K562 (cell line): Measurements from ENCODE around the gene PRDX1. TPM values are rescaled to one million over a fixed set of nuclear protein-coding genes. Genes with fewer than 3 reads are reported as not detected.
A peak's percentile ranks its signal among the peaks of the same experiment; 100 is the strongest.

Experiments used
- ESRRA ChIP-seq: fragments of 450-650 bp; IDR thresholded peaks from 2 replicates; pipeline ENCODE4 v1.6.1; 2014; ENCODE audit warnings: low read depth, mild to moderate bottlenecking, moderate library complexity, borderline replicate concordance
- ETV1 ChIP-seq: fragments of 450-650 bp; conservative IDR thresholded peaks from 2 replicates; pipeline ENCODE4 v1.6.1; 2016; ENCODE audit warnings: missing genetic modification characterization, control low read depth, low read depth, missing compliant biosample characterization
- GABPB2 ChIP-seq: fragments of 250-450 bp; sonication (Bioruptor Pico); conservative IDR thresholded peaks from 2 replicates; pipeline ENCODE4 v1.5.1; 2021; ENCODE audit warnings: mild to moderate bottlenecking
- POLR3A ChIP-seq: IDR thresholded peaks from 2 replicates; pipeline ENCODE4 v1.6.1; 2011; ENCODE audit warnings: borderline replicate concordance, mild to moderate bottlenecking, moderate library complexity; ENCODE audit not compliant: insufficient read length, insufficient read depth; ENCODE audit errors: extremely low read depth
- RBBP5 ChIP-seq: fragments of 200-600 bp; sonication (generic); IDR thresholded peaks from 2 replicates; pipeline ENCODE4 v1.6.1; 2012; ENCODE audit warnings: borderline replicate concordance, mild to moderate bottlenecking, low read length, control low read depth, inconsistent platforms; ENCODE audit not compliant: insufficient read depth, poor library complexity, severe bottlenecking
- SMAD1 ChIP-seq: fragments of 150-350 bp; IDR thresholded peaks from 2 replicates; pipeline ENCODE4 v1.6.1; 2014; ENCODE audit warnings: low read length, low read depth; ENCODE audit not compliant: partially characterized antibody
- ZNF134 ChIP-seq: fragments of 250-450 bp; sonication (Bioruptor Pico); conservative IDR thresholded peaks from 2 replicates; pipeline ENCODE4 v1.4.0; 2020
- ZNF140 ChIP-seq: fragments of 250-450 bp; sonication (Bioruptor Pico); IDR thresholded peaks from 2 replicates; pipeline ENCODE4 v1.8.0; 2021; ENCODE audit warnings: moderate library complexity, mild to moderate bottlenecking, inconsistent platforms
- ZNF165 ChIP-seq: fragments of 250-450 bp; sonication (Bioruptor Pico); IDR thresholded peaks from 2 replicates; pipeline ENCODE4 v1.4.0; 2020; ENCODE audit warnings: borderline replicate concordance
- polyA plus RNA-seq, 8 experiments: library from polyadenylated mRNA; depleted of rRNA in 4 of 8; stranded (reverse) in 5 of 8; unstranded in 3 of 8; fragments of >200 nt; fragmentation: Nextera tagmentation in 2 of 8; fragmentation: Illumina TruSeq in 1 of 8; extraction: Ambion mirVana in 2 of 8; extraction: Trizol in 1 of 8; gene quantifications; 2 replicates each; pipeline versions ENCODE4 v1.2.1 to v1.2.3, GENCODE V29; 2011 to 2014; ENCODE audit warnings: inconsistent platforms in 1 of 8, missing spikeins in 1 of 8
- total RNA-seq, 7 experiments: library from RNA; depleted of rRNA in 6 of 7; stranded (reverse); fragments of >200 nt in 6 of 7; fragmentation: Illumina TruSeq in 2 of 7; extraction: Trizol in 2 of 7; gene quantifications; 2 replicates each; pipeline versions ENCODE4 v1.2.1 to v1.2.3, GENCODE V29; 2011 to 2021; ENCODE audit warnings: low replicate concordance in 1 of 7
- TF ChIP-seq, protein P1 (sequence below): fragments of 250-450 bp; sonication (Bioruptor Pico); IDR thresholded peaks from 2 replicates; pipeline ENCODE4 v1.5.0; 2021
- TF ChIP-seq, protein P2 (sequence below): fragments of 450-650 bp; formaldehyde crosslinking; IDR thresholded peaks from 2 replicates; pipeline ENCODE4 v1.4.0; 2020; ENCODE audit warnings: mild to moderate bottlenecking, moderate library complexity
- TF ChIP-seq, protein P3 (sequence below), 2 experiments: fragments of 450-650 bp; formaldehyde crosslinking in 1 of 2; IDR thresholded peaks; 2 replicates each; pipeline versions ENCODE4 v1.4.0 to v1.6.1; 2014 to 2020; ENCODE audit warnings: mild to moderate bottlenecking in 2 of 2, borderline replicate concordance in 1 of 2, low read depth in 1 of 2
- TF ChIP-seq, protein P4 (sequence below): fragments of 250-450 bp; sonication (Bioruptor Pico); IDR thresholded peaks from 2 replicates; pipeline ENCODE4 v1.4.0; 2020; ENCODE audit warnings: mild to moderate bottlenecking, moderate library complexity

Gene PRDX1
- total and polyA plus RNA-seq, 9 of the 15 experiments (the other 6 are each of a cell fraction or from before 2014, with no cell fraction given) = 748 to 2,388 (median 1,045) TPM

DNA sequence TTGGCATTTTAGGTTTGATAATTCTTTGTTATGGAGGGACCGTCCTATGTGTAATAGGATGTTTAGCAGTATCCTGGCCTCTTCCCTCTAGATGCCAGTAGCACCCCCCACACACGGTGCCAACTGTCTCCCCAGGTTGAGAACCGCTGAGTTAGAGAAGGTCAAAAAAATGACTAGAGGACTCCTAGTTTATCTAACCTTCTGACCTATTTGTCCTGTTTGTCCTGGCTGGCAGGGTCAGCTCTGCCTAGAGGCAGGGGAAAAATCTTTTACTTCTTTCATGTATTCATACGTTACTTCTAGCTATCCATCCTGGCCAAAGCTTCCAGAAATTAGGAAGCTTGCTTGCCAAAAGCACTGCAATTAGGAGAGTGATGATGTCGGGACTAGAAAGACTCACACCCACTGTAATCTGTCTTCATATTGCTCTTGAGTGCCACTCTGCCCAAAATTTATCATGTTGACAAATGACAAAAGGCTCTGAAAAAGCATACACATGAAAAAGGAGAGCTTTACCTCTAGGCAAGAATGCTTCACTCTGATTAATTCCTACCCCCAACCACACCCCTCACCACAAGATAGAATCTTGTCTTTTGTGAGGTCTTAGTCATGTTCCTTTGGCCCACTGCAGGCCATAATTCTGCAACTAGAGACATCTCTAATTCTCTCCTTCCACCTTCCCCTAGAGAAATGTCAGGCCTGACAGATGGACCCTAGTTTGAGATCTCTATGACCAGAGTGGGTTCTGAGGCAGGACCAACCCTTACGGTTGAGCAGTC, 14.5 kb upstream of the PRDX1 start (continued):
- no peak for TF ChIP-seq POLR3A
- TF ChIP-seq, protein P1, sequence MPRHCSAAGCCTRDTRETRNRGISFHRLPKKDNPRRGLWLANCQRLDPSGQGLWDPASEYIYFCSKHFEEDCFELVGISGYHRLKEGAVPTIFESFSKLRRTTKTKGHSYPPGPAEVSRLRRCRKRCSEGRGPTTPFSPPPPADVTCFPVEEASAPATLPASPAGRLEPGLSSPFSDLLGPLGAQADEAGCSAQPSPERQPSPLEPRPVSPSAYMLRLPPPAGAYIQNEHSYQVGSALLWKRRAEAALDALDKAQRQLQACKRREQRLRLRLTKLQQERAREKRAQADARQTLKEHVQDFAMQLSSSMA (CRISPR knock-in tag) = no peak
- TF ChIP-seq, protein P2, sequence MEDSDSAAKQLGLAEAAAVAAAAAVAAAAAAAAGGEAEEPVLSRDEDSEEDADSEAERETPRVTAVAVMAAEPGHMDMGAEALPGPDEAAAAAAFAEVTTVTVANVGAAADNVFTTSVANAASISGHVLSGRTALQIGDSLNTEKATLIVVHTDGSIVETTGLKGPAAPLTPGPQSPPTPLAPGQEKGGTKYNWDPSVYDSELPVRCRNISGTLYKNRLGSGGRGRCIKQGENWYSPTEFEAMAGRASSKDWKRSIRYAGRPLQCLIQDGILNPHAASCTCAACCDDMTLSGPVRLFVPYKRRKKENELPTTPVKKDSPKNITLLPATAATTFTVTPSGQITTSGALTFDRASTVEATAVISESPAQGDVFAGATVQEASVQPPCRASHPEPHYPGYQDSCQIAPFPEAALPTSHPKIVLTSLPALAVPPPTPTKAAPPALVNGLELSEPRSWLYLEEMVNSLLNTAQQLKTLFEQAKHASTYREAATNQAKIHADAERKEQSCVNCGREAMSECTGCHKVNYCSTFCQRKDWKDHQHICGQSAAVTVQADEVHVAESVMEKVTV (CRISPR knock-in tag) = no peak
- no peak for TF ChIP-seq SMAD1
- TF ChIP-seq ZNF134 (CRISPR knock-in tag) = 0 out of 2 replicates have a peak, but pooled peaks have one; percentile 20
- TF ChIP-seq GABPB2 (CRISPR knock-in tag) = no peak
- TF ChIP-seq ETV1 = no peak
- TF ChIP-seq, protein P3, sequence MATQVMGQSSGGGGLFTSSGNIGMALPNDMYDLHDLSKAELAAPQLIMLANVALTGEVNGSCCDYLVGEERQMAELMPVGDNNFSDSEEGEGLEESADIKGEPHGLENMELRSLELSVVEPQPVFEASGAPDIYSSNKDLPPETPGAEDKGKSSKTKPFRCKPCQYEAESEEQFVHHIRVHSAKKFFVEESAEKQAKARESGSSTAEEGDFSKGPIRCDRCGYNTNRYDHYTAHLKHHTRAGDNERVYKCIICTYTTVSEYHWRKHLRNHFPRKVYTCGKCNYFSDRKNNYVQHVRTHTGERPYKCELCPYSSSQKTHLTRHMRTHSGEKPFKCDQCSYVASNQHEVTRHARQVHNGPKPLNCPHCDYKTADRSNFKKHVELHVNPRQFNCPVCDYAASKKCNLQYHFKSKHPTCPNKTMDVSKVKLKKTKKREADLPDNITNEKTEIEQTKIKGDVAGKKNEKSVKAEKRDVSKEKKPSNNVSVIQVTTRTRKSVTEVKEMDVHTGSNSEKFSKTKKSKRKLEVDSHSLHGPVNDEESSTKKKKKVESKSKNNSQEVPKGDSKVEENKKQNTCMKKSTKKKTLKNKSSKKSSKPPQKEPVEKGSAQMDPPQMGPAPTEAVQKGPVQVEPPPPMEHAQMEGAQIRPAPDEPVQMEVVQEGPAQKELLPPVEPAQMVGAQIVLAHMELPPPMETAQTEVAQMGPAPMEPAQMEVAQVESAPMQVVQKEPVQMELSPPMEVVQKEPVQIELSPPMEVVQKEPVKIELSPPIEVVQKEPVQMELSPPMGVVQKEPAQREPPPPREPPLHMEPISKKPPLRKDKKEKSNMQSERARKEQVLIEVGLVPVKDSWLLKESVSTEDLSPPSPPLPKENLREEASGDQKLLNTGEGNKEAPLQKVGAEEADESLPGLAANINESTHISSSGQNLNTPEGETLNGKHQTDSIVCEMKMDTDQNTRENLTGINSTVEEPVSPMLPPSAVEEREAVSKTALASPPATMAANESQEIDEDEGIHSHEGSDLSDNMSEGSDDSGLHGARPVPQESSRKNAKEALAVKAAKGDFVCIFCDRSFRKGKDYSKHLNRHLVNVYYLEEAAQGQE (IDR thresholded peaks at IDR 0.05; ENCODE audit: borderline replicate concordance) = no peak
- TF ChIP-seq, protein P3 (CRISPR knock-in tag; IDR thresholded peaks at IDR 0.05; ENCODE audit: low read depth) = no peak
- TF ChIP-seq, protein P4, sequence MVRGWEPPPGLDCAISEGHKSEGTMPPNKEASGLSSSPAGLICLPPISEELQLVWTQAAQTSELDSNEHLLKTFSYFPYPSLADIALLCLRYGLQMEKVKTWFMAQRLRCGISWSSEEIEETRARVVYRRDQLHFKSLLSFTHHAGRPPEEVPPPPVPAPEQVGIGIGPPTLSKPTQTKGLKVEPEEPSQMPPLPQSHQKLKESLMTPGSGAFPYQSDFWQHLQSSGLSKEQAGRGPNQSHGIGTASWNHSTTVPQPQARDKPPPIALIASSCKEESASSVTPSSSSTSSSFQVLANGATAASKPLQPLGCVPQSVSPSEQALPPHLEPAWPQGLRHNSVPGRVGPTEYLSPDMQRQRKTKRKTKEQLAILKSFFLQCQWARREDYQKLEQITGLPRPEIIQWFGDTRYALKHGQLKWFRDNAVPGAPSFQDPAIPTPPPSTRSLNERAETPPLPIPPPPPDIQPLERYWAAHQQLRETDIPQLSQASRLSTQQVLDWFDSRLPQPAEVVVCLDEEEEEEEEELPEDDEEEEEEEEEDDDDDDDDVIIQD (CRISPR knock-in tag) = no peak
- TF ChIP-seq ZNF165 (CRISPR knock-in tag) = no peak
- TF ChIP-seq ZNF140 (CRISPR knock-in tag) = no peak
- TF ChIP-seq RBBP5 = no peak
- TF ChIP-seq ESRRA = peak; percentile 51; the same call in 1 of the 2 replicates
